Embryonic facial prominence (tissue), 1 donor: ENCODE measurements around the gene PRCC.
A peak's percentile ranks its signal among the peaks of the same experiment; 100 is the strongest.

Experiments
- DNase-seq: peaks from one replicate; pipeline ENCODE4 v3.0.0-alpha.2; 2016; ENCODE audit errors: extremely low spot score

Gene PRCC, protein sequence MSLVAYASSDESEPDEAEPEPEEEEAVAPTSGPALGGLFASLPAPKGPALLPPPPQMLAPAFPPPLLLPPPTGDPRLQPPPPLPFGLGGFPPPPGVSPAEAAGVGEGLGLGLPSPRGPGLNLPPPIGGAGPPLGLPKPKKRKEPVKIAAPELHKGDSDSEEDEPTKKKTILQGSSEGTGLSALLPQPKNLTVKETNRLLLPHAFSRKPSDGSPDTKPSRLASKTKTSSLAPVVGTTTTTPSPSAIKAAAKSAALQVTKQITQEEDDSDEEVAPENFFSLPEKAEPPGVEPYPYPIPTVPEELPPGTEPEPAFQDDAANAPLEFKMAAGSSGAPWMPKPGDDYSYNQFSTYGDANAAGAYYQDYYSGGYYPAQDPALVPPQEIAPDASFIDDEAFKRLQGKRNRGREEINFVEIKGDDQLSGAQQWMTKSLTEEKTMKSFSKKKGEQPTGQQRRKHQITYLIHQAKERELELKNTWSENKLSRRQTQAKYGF

DNA sequence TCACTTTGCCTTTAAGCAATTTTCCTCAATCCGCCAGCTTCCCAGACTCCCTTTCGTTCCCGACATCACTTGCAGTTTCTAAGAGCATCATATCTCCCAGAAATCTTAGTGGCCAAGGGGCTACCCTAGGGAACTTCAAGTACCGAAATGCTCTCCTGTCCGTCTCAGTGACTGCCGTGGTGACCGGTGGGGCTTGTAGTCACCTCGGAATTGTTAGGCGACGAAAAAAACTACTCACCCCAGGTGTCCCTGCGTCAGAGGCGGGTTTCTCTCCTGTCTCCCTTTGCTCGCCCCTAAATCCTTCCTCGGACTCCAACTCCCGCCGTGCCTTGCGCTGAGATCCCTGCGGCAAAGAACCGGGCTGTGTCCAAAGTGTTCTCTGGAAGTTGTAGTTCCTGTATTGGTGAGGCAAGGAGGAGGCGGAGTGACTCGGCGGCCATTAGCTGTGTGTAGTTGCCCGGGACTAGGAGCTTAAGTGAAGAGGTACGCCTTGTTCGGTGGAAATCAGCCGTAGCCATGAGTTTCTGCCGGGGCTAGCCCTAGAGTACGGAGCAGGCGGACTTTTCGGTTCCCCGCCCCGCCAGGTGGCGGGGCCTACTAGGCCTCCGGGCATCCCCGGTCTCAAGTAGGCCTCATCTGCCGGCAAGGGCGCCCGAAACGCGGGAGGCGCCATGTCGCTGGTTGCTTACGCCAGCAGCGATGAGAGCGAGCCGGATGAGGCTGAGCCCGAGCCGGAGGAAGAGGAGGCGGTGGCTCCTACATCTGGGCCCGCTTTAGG, at the start of gene PRCC:
Gene PRCC, plus strand, starts transcription at position 435 of the 778 bp plus-strand sequence. Its CDS starts 237 bp downstream, at position 672.
- peak; percentile 100 for DNase-seq

DNA sequence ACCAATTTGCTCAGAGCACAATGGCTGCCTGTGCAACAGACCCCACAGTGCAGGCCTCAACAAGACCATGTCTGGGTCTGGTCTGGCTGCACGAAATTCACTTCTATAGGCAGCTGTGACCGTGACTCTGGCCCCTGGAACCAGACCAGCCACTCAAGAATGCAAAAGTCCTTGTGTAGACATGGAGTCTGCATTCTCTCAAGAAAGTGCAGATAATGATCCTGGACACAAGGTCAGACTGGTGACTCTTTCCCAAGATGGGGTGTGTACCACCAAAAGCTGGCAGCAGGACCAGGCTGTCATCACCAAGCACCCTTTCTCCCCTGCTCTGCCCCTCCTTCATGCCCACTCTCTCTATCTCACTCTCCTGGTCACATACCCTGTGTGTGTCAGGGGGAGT, 46.2 kb upstream of the PRCC start:
- no peak for DNase-seq

DNA sequence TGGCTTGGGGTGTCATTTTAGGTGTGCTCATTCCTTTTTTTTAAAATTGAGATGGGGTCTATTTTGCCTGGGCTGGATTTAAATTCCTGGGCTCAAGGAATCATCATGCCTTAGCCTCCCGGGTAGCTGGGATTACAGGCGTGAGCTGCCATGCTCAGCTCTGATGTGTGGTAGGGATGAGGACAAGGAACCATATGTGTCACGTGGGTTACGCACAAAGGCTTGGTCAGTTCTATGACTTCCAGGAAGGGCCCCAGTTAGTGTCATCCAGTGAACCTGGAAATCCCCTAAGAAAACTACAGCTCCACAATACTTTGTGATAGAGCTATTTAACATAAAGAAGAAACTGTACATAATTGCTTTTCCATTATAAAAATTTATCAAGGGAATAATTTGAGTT, 45.8 kb upstream of the PRCC start:
- DNase-seq, result no peak

DNA sequence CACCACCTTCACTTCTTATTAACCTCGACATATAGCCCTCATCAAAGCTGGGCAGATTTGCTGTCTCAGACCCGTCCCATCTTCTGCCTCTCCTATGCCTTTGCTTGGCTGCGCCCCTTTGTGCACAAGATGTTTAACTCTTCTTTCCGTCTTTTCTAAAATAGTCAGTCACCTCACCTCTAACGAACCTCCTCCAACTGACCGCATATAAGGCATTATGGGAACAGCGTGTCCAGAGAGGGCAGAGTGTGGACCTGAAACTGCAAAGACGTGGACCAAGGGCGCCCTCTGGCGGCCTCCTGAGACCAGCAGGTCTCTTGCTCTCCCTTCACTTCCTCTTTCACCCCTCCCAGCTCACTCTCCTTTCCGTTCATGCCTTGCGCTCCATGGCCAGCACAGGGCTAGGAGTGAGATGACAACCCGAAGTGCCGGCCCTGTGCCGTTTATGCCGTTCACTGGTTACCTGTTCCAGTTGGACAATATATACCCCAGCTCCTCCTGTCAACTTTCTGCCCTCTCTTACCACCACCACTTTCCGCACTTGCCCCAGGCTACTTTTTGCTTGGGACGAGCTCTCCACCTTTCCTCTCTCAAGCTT, 41.6 kb upstream of the PRCC start:
- DNase-seq, result peak; percentile 70

DNA sequence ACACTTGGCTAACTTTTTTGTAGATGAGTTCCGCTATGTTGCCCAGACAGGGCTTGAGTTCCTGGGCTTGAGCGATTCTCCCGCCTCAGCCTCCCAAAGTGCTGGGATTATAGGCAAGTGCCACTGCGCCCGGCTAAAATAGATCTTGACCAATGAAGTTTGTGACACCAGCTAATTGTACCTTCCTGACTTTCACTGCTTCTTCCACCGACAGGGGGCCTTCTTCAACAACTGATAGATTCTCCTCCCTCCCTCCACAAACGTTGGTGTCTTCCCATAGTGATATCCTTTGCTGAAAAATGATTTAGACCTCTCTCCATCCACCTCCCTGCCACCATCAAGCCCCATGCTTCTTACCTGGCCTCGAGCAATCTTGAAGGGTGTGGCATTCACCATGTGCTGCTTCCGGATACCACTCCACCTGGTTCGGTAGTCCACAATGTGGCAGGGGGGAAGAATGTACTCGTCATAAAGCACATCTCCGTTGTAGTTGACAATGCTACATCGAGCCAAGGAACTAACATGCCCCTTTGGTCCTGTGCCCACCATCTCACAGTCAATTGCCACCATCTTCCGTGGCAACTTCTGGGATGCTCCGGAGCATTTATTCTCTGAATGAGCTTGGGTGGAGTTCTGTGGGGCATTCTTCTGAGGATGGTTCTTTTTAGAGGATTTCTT, 40.6 kb upstream of the PRCC start:
- no peak for DNase-seq

DNA sequence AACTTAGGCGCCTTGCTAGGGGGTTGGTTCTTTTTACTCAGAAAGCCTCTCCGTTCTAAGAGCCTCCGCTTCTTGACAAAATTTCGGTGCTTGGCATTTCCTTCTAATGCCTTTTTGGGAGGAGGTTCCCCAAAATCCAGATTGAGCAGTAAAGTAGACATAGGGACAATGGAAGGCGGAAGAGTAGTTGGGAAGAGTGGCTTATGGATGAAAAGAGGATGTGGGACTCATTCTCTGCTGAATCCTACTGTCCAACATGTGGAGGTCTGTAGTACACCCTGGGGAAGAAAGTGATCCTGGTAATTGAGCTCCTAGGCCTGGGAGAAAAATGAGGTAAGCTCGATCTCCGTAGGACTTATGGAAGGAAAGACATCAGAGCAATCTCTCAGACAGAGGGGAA, 39.8 kb upstream of the PRCC start:
- DNase-seq, result no peak

DNA sequence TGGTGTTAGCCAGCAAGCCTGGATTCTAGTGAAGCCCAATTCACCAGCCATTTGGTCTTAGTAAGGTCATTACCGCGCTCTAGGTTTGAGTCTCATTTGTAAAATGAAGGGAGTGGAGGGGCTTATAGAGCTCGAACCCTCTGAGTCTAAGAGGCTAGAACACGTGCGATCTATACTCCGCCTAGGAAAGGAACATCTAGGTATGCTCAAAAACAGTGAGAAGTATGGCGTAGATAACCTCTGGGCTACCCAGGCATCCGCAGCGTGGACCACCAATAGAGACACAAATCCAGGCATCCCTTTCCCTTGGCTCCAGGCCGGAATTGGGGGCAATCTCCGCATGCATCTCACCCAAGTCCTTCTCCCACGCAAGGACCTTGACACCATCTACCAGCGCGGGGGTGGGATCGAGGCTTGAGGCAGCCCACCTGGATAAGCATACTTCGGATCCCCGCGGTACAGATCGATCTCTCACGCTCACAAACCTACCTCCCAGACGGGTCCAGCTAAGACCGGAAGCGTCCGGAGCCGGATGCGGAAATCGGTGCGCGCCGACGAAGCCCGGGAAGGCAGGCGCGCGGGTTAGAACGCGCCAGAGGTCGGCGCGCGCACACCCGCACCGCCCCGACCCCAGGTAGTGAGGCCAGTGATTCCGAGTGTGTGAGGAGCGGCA, 39.3 kb upstream of the PRCC start, which contains the start of gene METTL25B:
Gene METTL25B, plus strand, starts transcription at position 544 of the 673 bp plus-strand sequence. CDS start 636 bp downstream, outside the sequence.
- DNase-seq, result no peak

DNA sequence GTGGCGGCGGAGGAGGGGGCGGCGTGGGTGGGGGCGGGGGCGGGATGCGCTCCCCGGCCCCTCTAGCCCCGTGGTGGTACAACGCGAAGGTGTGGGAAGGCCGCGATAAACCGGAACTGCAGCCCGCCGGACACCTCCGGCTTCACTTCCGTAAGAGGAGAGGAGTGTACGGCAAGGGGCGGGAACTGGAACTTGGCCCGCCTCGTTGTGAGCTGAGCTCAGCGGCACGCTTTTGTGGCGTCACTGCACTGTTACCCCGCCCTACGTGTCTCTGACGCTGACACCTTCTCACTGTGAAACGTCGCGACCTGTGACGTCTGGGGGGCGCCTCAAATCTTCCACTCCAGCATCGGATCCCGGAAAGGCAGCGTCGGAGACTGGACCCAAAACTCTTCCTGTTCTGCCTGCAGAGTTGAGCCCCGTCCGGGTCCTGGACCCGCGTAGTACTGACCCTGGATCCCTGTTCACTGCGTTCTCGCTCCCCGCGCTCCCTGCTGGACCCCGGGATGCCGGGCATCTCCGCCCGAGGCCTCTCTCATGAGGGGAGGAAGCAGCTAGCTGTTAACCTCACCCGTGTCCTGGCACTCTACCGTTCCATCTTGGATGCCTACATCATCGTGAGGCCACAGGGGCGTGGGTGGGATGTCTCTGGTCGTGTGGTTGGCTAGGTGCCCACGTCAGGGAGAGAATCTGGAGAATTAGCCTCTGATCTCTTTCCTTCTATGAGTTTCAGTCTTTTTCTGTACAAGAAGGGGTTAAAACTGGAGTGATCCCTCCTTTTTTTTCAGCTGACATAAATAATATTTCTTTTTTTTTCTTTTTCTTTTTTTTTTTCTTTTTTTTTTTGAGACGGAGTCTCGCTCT, 38.5 kb upstream of the PRCC start, which contains the start of gene ISG20L2:
Gene ISG20L2, minus strand, starts transcription at position 168 of the 864 bp plus-strand sequence. CDS start 1,114 bp downstream, outside the sequence.
- peak; percentile 96 for DNase-seq

DNA sequence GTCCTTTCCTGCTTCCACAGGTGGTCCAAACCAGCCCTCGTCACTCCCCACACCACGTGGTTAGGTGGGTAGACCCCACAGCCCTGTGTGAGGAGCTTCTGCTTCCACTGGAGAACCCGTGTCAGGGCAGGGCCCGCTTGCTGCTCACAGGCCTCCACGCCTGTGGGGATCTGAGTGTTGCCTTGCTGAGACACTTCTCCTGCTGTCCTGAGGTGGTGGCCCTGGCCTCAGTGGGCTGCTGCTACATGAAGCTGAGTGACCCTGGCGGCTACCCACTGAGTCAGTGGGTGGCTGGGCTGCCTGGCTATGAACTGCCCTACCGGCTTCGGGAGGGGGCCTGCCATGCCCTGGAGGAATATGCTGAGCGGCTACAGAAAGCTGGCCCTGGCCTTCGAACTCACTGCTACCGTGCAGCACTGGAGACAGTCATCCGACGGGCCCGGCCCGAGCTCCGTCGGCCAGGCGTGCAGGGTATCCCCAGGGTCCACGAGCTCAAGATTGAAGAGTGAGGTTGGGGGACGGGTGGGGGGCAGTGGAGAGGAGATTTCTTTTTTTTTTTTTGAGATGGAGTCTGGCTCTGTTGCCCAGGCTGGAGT, 33.2 kb upstream of the PRCC start:
- DNase-seq, result no peak

DNA sequence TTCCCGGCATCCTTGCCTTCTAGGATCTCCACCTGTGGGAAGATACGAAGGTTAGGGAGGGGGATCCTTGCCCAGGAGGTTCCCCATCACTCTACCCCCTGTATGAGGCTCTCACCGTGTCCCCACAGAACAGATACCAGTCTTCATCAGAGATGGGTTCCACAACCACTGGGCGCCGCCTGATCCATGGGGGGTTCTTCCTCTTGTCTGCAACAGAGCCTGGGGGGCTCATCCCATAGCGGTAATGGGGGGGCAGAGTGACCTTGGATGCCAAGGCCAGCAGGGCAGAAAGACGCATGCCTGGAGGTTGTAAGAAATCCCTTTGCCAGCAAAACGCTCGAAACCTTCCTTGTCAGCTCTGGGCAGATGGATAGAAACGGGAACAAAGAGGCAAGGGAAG, 28.9 kb upstream of the PRCC start:
- no peak for DNase-seq

DNA sequence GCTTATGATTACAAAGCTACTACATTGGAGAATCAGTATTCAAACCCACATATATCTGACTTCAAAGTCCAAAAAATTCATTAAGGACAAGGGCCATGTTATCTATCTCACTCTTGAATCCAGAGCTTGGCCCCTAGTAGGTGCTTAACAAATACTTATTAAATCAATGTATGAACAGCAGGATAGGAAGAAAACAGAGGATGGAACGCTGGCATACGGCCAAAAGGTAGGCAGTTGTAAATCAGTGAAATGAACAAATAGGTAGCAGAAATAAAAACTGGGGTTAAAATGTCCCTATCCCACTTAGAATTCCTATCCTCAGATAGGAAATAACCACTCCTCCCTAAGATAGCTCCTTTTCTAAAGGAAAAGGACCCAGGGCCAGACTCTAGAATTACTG, 28.4 kb upstream of the PRCC start:
- DNase-seq, result no peak

DNA sequence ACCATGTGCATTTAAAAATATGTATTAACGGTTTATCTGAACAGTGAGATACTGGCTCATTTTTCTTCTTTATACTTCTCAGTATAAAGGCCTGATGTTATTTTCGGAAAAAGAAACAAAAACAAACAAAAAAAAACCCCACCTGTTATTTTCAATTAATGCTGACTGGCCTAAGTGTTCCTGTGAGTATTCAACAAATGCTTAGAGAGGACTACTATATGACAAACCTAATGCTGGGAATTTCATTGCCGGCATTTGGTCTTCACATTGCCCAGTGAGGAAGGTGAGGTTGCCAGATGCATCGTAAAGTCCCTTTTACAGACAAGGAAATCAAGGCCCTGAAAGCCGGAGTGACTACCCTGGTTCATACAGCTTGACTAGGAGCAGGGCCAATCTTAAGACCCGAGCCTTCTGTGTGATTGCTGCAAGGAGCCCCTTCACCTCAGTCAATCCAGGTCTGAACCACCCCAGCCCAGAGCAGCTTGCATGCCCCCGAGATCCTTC, 27.0 kb upstream of the PRCC start:
- no peak for DNase-seq

DNA sequence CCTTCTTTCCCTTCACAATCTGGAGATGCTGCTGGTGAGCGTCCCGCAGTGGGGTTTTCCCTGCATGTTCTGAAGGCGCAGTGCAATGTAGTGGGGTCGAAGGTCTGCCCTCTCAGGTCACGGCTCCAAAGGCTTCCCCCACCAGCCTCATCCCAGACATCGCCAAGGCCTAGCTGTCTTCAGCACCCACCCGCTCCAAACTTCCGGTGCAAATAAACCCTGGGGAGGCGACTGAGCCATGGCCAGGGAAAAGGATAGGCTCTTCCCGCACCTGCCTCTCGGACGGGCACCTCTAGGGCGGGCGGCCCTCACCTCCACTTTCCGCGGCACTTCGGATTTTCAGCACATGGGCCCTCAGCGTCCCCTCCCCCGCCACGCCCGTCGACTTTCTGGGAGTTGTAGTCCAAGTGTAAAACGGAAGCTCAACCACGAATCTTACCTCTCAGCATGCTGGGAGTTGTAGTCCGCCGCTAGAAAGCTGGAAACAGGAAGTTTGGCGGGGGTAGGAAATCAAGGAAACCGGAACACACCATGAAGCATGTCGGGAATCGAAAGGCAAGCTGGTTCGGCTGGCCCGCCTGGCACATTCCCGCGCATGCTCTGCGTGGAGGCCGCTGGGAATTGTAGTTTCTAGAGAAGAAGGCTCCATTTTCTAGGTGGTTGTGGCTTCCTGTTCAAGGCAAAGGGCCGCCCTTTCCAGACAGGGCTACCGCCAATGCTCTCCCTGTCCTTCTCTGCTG, 26.4 kb upstream of the PRCC start, which contains the start of gene MRPL24:
Gene MRPL24, minus strand, starts transcription at position 348 of the 740 bp plus-strand sequence. CDS start 2,384 bp downstream, outside the sequence.
- peak; percentile 99 for DNase-seq

DNA sequence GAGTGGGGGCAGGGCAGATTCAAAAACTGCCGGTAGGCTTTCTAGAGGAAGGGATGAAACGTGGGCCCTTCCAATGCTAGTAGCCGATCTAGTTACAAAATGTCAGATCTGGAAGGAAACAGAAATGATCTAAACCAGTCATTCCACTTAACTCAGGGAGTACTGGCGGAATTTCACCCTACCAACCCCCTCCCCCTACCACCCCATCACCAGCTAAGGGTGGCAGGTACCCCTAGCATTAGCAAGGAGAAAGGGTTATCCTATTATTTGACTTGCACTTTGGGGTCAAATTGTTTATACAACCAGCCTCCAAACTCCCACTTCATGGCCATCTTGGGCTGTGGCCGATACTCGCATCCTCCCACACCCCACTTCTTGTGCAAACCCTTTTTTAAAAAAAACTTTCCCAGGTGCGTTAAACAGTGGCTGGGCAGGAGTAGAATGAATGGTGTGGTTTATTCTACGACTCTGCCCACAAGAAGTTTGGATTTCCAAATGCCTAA, 25.8 kb upstream of the PRCC start:
- DNase-seq, result no peak

DNA sequence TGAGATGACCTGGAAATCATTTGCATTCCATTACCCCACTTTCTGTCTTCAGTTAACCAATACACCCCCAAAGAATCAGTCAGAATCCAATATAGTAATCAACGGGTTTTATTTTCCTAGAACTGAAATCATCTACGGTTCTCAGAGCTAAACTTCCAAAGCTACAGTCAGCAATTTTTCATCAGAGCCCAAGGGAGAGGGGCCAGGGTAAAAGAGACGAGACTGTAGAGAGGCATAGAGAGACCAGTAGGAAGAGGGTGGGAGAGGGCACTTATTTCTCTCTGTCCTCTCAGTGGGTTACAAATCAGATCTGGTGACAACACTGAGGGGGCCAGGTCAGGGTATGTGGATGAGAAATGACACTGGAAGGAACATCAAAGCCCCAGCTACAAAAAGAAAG, 25.3 kb upstream of the PRCC start:
- no peak for DNase-seq

DNA sequence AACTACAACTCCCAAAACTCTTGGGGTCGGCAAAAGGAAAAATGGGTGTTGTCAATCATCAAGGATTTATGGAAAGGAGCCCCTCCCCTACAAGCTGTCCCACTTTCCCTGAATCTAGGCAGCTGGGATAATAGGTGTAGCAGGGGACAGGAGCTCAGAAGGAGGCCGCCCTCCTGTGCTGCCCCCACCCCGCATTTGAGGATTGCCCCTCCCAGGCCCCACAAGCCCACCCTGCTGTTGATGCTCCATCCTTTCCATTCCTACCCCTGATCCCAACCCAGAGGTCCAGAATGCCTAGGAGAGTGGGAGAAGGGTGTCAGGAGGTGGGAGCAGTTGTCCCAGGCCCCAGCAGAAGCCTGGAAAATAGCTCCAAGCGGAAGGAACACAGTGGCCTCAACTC, 24.5 kb upstream of the PRCC start:
- no peak for DNase-seq

DNA sequence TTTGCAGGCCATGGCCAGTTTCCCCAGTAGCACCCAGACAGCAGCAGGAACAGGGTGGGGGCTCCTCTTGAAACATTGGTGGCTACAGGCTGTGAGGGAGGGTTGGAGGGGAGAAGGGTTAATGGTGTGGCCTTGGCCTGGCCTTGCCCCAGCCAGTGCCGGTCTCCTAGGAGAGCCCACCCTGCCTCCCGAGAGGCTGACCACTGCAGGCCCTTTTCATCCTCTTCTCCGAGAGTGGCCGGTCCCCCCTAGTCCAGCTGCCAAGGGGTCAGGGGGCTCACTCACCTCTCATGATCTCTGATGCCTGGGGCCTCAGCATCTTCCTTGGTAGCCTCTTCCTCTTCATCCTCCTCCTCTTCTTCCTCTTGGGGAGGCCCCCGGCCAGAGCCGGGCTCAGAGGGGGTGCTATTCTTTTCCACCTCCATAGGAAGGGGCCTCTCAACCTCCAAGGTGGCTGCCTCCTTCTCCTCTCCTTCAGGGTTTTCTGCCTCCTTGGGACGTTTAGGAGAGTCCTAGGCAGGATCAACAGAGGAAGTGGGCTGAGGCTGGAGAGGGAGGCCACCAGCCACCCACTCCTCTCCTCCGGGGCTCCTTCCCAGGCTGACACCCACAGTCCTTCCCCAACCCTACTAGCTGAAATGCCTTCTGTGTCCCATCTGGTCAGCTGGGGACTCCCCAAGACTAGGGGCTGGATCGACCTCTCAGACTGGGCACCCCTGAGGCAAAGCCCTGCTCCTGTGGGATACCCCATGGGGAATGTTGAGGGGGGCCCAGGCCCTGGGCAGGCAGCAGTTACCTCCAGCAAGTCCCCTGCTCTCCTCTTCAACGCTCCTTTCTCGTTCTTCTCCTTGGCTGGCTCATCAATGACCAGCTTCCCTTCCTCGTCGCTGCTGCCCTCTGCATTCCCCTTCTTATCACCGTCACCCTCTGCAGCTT, 23.7 kb upstream of the PRCC start:
- no peak for DNase-seq
